Measurements from ENCODE around the gene SIGLECL1. TPM values are rescaled to one million over a fixed set of nuclear protein-coding genes. Genes with fewer than 3 reads are reported as not detected.

SIGLECL1 gene
- not detected for total RNA-seq

DNA sequence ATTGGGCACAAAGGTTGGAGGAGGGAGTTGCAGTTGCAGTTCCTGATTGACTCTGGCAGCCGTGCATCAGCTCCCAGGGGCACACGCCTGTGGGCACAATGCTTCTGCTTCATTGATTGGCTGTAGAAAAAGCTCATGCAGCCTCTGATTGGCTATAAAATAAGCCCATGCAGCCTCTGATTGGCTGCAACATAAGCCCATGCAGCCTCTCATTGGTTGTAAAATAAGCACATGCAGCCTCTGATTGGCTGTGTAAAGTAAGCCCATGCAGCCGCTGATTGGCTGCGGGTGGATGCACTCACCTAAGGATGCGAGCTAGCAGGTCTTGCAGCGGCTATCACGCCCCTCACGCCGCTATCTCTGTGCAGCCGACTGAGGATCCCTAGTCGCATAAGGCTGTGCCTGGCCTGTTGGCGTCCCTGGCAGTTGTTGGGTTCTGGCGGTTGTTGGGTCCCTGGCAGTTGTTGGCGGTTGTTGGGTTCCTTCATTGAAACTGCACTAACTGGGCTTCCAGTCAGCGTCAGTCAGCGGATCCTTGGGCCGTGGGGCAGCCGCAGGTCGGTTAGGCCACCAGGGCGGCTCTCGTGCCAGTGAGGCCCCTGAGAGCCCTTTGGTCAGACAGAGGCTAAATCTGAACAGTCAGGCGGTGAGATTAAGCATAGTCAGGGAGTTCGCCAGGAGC is at the start of gene SIGLECL1:
TSS of gene SIGLECL1 (plus strand) at position 295 of the 682 bp plus-strand sequence. CDS start 12,993 bp downstream, outside the sequence.

DNA sequence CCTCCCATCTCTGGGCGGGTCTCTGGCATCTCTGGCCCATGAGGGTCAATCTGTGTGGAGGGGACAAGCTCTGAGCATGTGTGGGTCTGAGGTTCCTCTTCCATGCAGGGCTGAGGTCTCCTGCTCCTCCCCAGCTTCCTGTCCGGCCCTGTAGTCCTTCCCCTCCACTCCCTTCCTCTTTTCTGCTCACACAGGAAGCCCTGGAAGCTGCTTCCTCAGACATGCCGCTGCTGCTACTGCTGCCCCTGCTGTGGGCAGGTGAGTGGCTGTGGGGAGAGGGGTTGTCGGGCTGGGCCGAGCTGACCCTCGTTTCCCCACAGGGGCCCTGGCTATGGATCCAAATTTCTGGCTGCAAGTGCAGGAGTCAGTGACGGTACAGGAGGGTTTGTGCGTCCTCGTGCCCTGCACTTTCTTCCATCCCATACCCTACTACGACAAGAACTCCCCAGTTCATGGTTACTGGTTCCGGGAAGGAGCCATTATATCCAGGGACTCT is 25.9 kb upstream of the SIGLECL1 start, which contains the start of gene CD33:
TSS of gene CD33 (plus strand) at position 183 of the 496 bp plus-strand sequence. CDS start at position 222, 39 bp downstream.

DNA sequence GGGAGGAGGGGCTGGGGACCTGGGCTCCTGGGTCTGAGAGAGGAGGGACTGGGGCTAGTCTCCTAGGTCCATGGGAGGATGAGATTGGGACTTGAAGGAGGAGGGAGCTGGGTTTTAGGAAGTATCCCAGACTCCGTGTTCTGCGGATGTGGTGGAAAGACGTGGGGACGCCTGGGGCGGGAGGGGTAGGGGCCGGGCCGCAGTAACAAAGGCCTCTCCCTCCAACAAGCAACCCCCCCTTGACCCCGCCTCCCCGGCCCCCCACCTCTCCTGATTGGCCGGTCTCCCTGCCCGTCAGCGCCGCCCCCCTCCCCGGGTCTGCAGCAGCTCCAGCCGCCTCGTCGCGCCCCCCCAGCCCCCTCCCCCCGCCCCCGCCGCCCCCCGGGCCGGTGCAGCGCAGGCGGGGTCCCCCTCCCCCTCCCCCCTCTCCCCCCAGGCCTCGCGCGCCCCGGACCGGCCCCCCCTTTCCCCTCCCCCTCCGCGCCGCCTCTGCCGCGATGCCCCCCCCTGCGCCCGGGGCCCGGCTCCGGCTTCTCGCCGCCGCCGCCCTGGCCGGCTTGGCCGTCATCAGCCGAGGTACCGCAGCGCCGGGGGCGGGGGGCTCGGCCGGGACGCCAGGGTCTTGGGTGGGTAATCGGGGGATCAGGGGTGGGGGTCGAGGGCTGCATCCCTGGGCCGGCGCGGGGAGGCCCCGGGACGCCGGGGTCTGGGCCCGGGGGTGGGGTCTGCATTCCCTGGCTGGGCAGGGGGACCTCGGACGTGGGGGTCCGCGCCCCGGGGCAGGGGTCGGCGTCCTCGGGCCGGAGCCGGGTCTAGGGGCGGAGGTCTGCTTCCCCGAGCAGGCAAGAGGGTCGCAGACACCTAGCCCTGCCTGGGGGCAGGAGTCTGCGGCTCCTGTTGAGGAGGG is 60.7 kb downstream of the SIGLECL1 start, which contains the start of gene IGLON5:
TSS of gene IGLON5 (plus strand) at position 294 of the 907 bp plus-strand sequence. CDS start at position 498, 204 bp downstream.

Small RNAs within 50 kb of the gene (small RNA-seq; reads per million reads assigned to genes)
- gene MIR8074: not detected

Other genes starting within 250 kb of the SIGLECL1 start
- not detected for gene KLK8, start 249.5 kb upstream of the SIGLECL1 start, total RNA-seq
- 3.2 TPM for gene KLK10, start 231.4 kb upstream of the SIGLECL1 start, total RNA-seq
- not detected for gene KLK11, start 224.5 kb upstream of the SIGLECL1 start, total RNA-seq
- gene KLK12, start 216.1 kb upstream of the SIGLECL1 start, total RNA-seq: not detected
- 0.23 TPM for gene KLK13, start 186.0 kb upstream of the SIGLECL1 start, total RNA-seq
- gene KLK14, start 168.2 kb upstream of the SIGLECL1 start, total RNA-seq: not detected
- 3.9 TPM for gene CTU1, start 142.7 kb upstream of the SIGLECL1 start, total RNA-seq
- gene SIGLEC9, start 126.2 kb upstream of the SIGLECL1 start, total RNA-seq: 0.69 TPM
- 0.46 TPM for gene SIGLEC7, start 108.8 kb upstream of the SIGLECL1 start, total RNA-seq
- 0.23 TPM for gene CD33, start 26.0 kb upstream of the SIGLECL1 start, total RNA-seq
- gene IGLON5, start 60.6 kb downstream of the SIGLECL1 start, total RNA-seq: 9.5 TPM
- gene VSIG10L, start 91.1 kb downstream of the SIGLECL1 start, total RNA-seq: 1.6 TPM
- 54.9 TPM for gene ETFB, start 115.3 kb downstream of the SIGLECL1 start, total RNA-seq
- not detected for gene CLDND2, start 117.9 kb downstream of the SIGLECL1 start, total RNA-seq
- gene NKG7, start 121.6 kb downstream of the SIGLECL1 start, total RNA-seq: 0.46 TPM
- gene LIM2, start 136.9 kb downstream of the SIGLECL1 start, total RNA-seq: not detected
- not detected for gene C19orf84, start 139.5 kb downstream of the SIGLECL1 start, total RNA-seq
- 3.0 TPM for gene SIGLEC10, start 166.6 kb downstream of the SIGLECL1 start, total RNA-seq
- 2.3 TPM for gene SIGLEC8, start 207.4 kb downstream of the SIGLECL1 start, total RNA-seq
- not detected for gene CEACAM18, start 227.5 kb downstream of the SIGLECL1 start, total RNA-seq

Data from diencephalon (tissue), 1 donor.